ENCODE results near the gene CELA3B.

DNA sequence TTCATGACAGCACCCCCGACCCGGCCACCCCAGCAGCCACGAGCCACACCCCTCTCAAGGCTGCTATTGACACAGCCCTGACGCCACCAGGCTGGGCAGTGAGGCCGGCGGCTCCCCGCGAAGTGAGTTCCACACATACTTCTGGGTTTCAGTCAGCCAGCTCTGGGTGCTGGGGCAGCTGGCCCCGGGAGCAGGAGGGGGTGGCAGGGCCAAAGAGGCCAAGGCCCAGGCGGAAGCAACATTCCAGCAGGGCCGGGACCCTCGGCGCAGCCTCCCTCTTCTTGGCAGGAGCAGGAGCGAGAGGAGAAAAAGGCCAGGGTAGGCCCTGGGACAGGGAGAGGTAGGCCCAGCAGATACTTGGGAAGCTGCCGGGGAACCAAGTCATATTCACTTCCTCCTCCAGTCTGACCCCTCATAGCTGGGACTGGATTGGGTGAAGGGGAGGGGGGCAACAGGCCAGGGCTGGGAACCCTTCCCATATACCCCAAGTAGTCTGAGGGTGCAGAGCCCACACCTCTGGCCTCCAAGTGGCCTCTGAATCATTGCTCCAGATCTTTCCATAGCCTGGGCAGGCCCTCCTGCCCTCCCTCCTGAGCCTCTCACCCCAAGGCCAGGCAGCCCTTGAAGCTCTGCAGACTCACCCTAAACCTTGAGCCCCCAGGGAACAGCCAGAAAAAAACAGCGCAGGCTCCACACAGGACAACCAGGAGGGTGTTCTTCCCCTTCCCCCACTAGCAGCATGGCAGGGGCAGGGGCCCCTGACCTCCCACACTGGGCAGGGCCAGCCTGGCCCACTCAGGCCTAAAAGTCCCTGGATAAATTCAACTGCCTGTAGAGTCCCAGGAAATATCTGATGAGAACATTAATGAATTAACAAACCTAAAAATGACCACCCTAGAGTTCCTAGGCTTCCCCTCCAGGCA, 45.4 kb upstream of the CELA3B start:
- TF ChIP-seq MAFF (IDR thresholded peaks at IDR 0.05; ENCODE audit: low read depth, low read length) (no peak), RCOR2 (CRISPR knock-in tag; IDR thresholded peaks at IDR 0.05) (peak; percentile 28; the same call in 1 of the 2 replicates), DNMT3B (CRISPR knock-in tag; conservative IDR thresholded peaks at IDR 0.05) (0 out of 2 replicates have a peak, but pooled peaks have one; percentile 23), SRSF1 (optimal IDR thresholded peaks at IDR 0.05; ENCODE audit: low read depth, low read length) (peak; percentile 72)

All from HepG2 (cell line).